ENCODE results near the gene RAB40C. TPM values are rescaled to one million over a fixed set of nuclear protein-coding genes. Genes with fewer than 3 reads are reported as not detected.

Gene RAB40C
- polyA plus RNA-seq, 2 of the 4 experiments (the other 2 are of a cell fraction) = 4.4 to 9.7 TPM

GRCh38 chr16:638836-639235 is 49.0 kb downstream of the RAB40C start:
- CTCF ChIA-PET = interaction anchor here (1.0 to 1.8 kb wide), 3 partner anchors 9 to 81 kb away, joined by 3 to 8 read pairs (median 8); no protein-coding TSS in a partner anchor
- H3K4me2 ChIP-seq = no peak overlapping the region
- H3K4me1 ChIP-seq = peaks cover 31% of the 10 kb centered on the region
- 85% methylated on average over 9 of the region's 9 CpGs for WGBS (ENCODE audit: missing lambda C conversion rate)
- TF ChIP-seq, protein P1, sequence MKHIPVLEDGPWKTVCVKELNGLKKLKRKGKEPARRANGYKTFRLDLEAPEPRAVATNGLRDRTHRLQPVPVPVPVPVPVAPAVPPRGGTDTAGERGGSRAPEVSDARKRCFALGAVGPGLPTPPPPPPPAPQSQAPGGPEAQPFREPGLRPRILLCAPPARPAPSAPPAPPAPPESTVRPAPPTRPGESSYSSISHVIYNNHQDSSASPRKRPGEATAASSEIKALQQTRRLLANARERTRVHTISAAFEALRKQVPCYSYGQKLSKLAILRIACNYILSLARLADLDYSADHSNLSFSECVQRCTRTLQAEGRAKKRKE (CRISPR knock-in tag; IDR thresholded peaks at IDR 0.05; ENCODE audit: low read depth) = no peak
- TF ChIP-seq HOXB13 (CRISPR knock-in tag; IDR thresholded peaks at IDR 0.05; ENCODE audit: low read depth) = no peak
- no peak for TF ChIP-seq RFX5 (IDR thresholded peaks at IDR 0.05)
- no peak for TF ChIP-seq MAZ (IDR thresholded peaks at IDR 0.05; ENCODE audit: borderline replicate concordance, low read depth, low read length)
- no peak for TF ChIP-seq RNF2 (IDR thresholded peaks at IDR 0.05; ENCODE audit: borderline replicate concordance, low read depth)
- no peak for TF ChIP-seq KDM1A (IDR thresholded peaks at IDR 0.05; ENCODE audit: low read depth)
- TF ChIP-seq POLR2AphosphoS2 (conservative IDR thresholded peaks at IDR 0.05; ENCODE audit: low read length) = no peak
- no peak for TF ChIP-seq CTCF (IDR thresholded peaks at IDR 0.05)
- TF ChIP-seq MYC (IDR thresholded peaks at IDR 0.05; ENCODE audit: borderline replicate concordance, low read length) = no peak
- no peak for TF ChIP-seq HOXB5 (CRISPR knock-in tag; IDR thresholded peaks at IDR 0.05)
- TF ChIP-seq SMC3 (IDR thresholded peaks at IDR 0.05) = no peak
- TF ChIP-seq HES2 (IDR thresholded peaks at IDR 0.05) = no peak
- TF ChIP-seq ZFP36 (IDR thresholded peaks at IDR 0.05; ENCODE audit: borderline replicate concordance, partially characterized antibody) = no peak
- TF ChIP-seq CBX2 (IDR thresholded peaks at IDR 0.05; ENCODE audit: borderline replicate concordance, low read depth) = no peak
- TF ChIP-seq FOSB (CRISPR knock-in tag; IDR thresholded peaks at IDR 0.05) = no peak
- no peak for TF ChIP-seq TP53 (CRISPR knock-in tag; IDR thresholded peaks at IDR 0.05)
- TF ChIP-seq FOXS1 (CRISPR knock-in tag; IDR thresholded peaks at IDR 0.05) = no peak
- no peak for TF ChIP-seq RAD21 (conservative IDR thresholded peaks at IDR 0.05 in 1 of 2, IDR thresholded peaks at IDR 0.05 in 1 of 2)
- FAIRE-seq (no peak), ATAC-seq (no peak), DNase-seq (ENCODE audit: low read depth in 1 of 2, low spot score in 1 of 2) (no peak)
- POLR2A ChIA-PET = no interaction called here
- H3K4me3 ChIP-seq = no peak overlapping the region
- H3K9me3 ChIP-seq = no peaks in the 10 kb centered on the region
- no peak overlapping the region for H3K27ac ChIP-seq

GRCh38 chr16:640614-641013 is 50.7 kb downstream of the RAB40C start:
- ATAC-seq (no peak), DNase-seq (ENCODE audit: low read depth in 1 of 2, low spot score in 1 of 2) (no peak), FAIRE-seq (no peak)
- CTCF ChIA-PET = interaction anchor here (0.5 kb wide), 1 partner anchor 45 kb away, joined by 3 read pairs; no protein-coding TSS in a partner anchor
- H3K27ac ChIP-seq = peak overlapping the region in 1 of 2 experiments; percentile 94; a peak in 3 of 6 replicates
- H3K4me2 ChIP-seq = peak overlapping the region; percentile 86; the same call in 2 of the 3 replicates
- POLR2A ChIA-PET = interaction anchor here (0.7 kb wide), 1 partner anchor 39 kb away, joined by 7 read pairs; the partner anchor contains the start of gene STUB1
- no peaks in the 10 kb centered on the region for H3K9me3 ChIP-seq
- peaks cover 34% of the 10 kb centered on the region for H3K4me1 ChIP-seq
- H3K4me3 ChIP-seq = no peak overlapping the region
- TF ChIP-seq MAZ (IDR thresholded peaks at IDR 0.05; ENCODE audit: borderline replicate concordance, low read depth, low read length) (no peak), GATA3 (IDR thresholded peaks at IDR 0.05; ENCODE audit: borderline replicate concordance) (no peak), ZSCAN20 (CRISPR knock-in tag; IDR thresholded peaks at IDR 0.05) (no peak), PHF8 (IDR thresholded peaks at IDR 0.05; ENCODE audit: borderline replicate concordance, low read depth) (no peak), PBX3 (IDR thresholded peaks at IDR 0.05) (no peak), HES2 (IDR thresholded peaks at IDR 0.05) (no peak), TP53 (CRISPR knock-in tag; IDR thresholded peaks at IDR 0.05) (no peak), ZFP36 (IDR thresholded peaks at IDR 0.05; ENCODE audit: borderline replicate concordance, partially characterized antibody) (no peak), FOXS1 (CRISPR knock-in tag; IDR thresholded peaks at IDR 0.05) (no peak), CTCF (IDR thresholded peaks at IDR 0.05) (no peak)
- WGBS (ENCODE audit: missing lambda C conversion rate) = 100% methylated on average over 3 of the region's 5 CpGs

Measured in A549 (cell line).